NCI-H1092 treated with DMSO at 0.1 percent for 48 hours (cell line): ENCODE measurements around the gene DRAM2.
"Not testable (repeated sequence)": the region's sequence is repeated elsewhere in the genome, so short reads cannot be mapped to it uniquely, and the experiment has no call there.

Experiments
- DNase-seq: peaks from one replicate; lab custom pipeline; 2025; lab: John Stamatoyannopoulos, UW

The DRAM2 gene

DNA sequence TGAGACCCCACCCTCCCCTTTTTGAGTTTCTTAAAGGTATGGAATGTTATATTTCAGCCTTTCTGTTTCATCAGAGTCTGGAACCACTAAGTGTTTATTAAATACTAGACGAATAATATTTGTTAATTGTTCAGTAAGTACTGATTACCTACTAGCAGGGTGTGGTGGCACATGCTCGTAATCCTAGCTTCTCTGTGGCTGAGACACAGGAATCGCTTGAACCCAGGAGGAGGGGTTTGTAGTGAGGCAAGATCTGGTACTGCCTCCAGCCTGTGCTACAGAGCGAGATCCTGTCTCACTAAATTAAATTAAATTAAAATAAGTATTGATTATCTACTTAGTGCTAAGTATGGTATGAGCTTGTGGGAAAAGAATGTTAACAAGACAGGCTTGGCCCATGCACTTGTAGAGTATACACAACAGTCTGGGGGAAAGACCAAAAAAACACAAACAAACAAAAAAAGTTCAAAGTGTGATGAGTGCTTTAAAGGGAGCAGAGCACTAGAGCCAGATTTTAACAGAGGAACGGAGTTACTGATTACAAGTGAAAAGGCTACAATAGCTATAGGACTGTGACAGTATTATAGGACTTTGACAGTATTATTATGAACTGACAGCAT lies 2.6 kb upstream of the DRAM2 start:
- no peak for DNase-seq

DNA sequence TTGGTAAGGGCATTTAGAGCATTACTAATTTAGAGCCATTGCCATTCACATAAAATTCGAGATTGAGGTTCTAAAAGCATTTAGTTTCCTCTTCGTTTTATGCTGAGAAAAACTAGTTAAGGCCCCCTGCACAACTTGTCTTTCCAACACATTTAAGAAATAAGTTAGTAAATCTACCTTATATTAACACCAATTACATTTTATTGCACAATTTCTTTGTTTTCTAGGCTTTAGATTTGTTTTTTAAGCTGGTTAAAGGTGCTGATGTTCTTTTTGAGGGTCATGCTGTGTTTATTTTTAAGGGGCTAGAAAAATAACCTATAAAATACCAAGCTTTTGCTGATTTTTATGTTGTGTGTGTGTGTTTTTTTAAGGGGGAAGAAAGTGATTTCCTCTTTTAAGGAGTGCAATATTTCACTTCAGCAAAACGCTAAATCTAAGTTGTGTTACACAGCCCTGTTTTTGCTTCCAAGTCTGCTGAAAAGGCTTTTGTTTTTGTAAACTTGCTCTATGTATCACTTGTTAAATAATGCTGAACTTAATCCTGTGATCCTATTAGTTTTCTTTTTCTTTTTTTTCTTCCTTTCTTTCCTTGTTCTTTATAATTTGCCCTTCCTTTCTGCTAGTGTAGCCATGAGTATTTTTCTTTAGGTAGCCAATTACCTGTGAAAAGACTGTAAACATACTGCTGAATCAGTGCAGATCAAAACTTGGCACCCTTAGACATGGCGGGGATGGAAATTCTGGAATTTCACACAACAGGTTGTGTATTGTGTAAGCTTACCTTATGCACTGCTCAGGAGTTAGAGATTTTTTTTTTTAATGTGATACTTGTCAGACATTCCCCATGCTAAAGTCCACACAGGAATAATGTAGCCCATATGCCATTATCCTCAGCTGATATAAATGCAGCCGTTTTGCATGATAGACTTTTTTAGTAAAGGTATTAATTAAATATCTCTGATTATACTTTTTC lies 1.6 kb upstream of the DRAM2 start:
- DNase-seq: no peak

DNA sequence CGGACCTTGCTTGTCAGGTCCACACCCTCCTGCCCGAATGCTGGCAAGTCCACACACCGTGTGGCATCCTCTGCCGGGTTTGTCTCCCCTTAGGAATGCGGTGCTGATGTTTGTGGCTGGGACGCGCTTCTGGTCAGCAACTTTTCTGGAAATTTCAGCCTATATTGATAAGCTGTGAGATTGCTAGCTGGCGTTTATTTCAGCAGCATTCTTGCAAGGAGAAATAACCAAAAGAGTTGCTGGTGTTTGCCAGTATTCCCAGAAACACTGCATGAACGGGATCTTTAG lies 731 bp upstream of the DRAM2 start:
- DNase-seq: no peak

DNA sequence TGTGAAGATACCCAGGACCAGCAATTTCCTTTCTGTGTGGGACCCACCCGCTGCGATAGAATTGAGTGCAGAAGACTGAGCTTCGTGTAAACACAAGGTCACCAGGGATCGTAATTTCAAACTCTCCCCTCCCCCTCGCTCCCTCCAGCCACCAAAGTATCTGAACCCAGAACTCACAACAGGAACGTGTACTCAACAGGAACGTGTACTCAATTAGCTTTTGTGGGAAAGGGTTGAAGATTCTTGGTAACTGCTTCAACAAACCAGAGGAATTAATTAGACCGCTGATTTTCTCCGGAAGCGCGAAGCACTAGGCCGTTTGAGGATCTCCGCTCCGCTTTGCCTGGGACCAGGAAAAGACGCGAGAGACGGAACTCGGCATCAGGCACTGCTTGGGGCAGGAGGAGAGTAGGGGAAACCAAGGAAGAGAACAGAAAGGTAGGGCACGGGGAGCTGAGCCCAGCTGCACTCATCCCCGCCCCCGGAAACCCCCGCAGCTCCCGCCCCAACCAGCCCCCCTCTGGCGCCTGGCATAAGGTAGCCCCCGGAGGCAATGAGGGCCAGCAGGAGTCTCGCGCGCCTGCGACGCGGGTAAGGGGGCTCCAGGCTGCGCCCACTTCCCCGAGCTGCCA lies 453 bp downstream of the DRAM2 start:
- peak; percentile 88 for DNase-seq

DNA sequence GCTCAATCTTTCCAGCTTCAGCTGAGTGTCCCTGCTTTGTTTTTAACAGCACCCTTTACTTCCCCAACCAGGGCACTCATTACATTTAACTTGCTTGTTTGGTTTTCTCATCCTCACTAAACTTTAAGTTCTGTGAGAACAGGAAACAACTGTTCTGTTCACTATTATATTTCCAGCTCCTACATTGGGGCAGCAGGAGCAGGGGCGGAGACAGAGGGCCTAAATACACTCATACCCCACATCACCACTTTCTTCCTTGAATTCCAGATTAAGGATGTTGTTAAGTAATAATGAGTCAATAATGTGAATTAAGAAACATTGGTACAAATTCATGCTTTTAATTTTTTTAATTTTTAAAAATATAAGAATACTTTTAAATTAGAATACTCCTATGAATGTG lies 6.0 kb downstream of the DRAM2 start:
- DNase-seq: no peak

DNA sequence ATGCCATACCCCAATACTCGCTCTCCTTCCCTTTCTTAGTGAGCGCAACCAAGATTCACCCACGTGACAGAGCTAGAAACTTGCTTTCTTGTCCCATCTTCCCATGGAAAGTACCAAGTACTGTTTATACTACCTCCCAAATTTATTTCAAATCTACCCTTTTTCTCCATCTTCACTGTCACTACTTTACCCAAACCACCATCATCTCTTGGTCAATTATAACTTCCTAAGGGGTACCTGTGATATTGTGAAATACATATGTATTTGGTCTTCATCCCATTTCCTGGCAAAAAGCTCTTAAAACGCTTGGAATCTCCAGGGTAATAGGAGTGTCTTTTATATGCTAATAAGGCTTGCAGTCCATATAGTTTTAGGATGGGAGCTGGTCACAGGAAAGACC lies 8.2 kb downstream of the DRAM2 start:
- no peak for DNase-seq

DNA sequence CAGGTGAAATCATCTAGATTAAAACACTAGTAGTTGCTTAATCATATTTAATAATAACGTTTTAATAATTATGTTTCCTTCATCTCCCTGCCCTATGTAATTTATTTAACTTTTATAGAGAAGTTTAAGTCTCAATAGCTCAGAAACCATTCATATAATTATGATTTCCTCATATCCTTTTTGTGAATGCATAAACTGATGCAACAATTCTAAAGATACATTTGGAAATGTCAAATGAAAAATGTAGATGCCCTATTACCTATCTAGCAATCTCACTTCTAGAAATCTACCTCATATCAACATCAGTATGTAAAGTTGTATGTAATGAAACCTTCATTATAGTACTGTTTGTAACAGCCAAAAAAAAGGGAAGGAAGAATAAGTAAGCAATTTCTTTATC lies 10.5 kb downstream of the DRAM2 start:
- DNase-seq: no peak

DNA sequence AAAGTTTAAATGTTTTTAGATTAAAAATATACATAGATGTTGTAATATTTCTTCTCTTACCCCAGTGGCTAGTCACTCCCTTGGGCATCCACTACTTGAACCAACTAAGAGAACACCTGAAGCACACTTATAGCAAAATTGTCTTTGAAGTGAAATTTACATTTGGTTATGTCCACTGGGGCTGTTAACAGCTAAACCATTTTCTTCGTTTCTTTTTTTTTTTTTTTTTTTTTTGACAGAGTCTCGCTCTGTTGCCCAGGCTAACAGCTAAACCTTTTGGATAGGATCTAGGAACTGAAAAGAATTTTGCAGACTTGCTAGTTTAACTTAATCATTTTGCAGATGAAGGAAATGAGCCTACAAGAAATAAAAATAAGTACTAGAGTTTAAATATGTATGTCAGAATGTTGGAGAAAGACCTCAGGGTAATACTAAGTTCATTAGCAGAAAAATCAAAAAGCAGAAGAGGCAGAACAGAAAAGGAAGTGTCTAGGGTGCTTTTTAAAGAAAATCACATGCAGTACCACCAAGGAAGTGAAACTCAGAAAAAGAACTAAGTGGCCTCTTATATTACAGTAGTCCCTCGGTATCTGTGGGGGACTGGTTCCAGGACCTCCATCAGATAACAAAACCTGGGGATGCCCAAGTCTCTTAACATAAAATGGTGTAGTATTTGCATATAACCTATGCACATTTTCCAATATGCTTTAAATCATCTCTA lies 11.8 kb downstream of the DRAM2 start:
- no peak for DNase-seq

DNA sequence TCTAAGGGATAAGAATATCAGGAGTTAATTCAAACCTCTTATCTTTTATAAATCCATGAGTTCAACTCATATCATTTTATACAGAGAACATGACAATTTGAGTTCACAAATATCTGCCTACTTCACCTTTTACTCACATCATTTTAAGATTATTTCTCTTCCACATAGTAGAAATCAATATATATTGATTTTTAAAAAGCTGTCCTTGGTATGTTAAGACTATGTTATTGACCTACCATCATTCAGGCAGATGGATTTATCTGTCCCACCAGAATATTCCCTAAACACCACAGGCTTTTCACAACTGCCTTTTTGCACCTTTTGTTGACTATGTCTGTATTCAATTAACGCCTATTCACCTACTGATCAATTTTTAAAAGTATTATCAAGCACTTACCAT lies 13.5 kb downstream of the DRAM2 start:
- DNase-seq: no peak

DNA sequence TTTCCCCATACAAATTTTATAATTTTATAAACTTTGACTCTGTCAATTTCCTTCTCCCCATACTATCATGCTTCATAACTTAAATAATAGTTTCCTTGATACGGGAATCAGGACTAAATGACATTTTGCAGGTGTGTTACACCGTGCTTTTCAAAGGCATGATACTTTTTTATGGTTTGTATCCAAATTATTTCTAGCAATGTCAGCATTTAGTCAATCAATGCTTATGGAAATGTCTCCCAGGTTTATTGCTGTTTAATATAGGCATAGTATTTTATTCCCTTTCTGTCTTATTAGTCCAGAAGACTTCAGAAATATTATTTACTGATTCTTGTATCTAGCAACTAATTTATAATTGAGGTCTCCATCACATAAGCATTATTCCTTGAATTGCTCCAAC lies 23.4 kb downstream of the DRAM2 start:
- DNase-seq: no peak

DNA sequence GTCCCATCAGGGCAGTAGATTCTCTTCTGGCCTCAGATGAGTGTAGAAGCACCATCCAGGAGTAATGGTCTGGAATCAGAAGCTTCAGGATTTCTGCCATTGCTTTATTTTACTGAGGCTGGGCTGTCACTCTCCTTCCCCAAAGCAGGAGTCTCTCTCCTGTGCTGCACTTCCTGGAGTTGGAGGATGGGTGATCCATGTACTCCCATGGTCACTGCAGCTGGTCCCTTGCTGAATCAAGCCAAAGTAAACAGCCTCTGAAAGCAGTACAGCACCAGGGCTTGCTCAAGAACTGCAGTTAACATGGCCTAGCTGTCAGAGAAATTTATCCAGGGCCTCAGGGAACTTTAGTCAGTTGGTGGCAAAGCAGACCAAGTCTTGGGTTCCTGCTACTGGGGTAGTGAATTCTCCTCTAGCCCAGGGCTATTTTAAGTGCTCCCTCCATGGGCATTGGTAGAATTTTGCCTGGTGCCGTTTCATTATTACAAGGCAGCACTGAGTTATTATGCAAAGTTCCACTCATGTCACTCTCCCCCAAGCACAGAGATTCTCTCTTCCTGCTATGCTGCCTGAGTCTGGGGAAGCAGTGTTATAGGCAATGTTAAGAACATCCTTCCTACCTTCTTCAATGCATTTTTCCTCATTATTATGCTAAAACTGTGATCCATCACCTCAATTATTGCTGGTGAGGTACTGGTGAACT lies 29.5 kb downstream of the DRAM2 start:
- DNase-seq: peak; percentile 42

DNA sequence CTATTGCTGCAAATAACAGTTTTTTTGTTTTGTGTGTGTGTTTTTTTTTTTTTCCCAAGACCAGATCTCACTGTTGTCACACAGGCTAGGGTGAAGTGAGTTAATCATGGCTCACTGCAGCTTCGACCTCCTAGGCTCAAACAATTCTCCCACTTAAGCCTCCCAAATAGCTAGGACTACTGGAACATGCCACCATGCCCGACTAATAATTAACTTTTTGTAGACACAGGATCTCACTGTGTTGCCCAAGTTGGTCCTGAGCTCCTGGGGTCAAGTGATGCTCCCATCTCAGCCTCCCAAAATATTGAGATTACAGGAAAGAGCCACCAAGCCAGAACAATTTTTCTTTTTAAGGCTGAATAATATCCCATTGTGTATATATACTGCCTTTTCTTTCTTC lies 34.9 kb downstream of the DRAM2 start:
- no peak for DNase-seq

DNA sequence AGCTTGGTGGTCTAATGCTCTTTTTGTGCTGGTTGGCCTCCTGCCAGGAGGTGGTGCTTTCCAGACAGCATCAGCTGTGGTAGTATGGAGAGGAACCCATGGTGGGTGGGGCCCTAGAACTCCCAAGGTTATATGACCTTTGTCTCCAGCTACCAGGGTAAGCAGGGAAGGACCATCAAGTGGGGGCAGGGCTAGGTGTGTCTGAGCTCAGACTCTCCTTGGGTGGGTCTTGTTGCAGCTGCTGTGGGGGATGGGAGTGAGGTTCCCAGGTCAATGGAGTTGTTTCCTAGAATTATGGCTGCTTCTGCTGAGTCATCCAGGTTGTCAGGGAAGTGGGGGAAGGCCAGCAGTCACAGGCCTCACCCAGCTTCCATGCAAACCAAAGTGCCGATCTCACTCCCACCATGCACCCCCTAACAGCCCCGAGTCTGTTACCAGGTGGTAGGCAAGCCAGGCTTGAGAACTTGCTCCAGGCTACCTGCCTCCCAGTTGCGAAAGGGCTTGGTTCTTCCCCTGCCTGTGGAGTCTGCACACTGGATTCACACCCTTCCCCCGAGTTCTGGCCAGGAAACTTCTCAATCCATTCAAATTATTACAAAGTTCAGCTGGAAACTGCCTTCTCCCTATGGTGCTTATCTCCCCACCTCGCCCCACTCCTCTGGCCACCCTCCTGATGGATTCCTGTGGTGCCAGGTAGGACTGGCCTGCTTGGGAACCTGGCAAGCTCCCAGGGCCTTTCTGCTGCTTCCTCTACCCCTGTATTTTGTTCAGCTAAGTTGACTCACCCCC lies 37.8 kb downstream of the DRAM2 start:
- DNase-seq: no peak

DNA sequence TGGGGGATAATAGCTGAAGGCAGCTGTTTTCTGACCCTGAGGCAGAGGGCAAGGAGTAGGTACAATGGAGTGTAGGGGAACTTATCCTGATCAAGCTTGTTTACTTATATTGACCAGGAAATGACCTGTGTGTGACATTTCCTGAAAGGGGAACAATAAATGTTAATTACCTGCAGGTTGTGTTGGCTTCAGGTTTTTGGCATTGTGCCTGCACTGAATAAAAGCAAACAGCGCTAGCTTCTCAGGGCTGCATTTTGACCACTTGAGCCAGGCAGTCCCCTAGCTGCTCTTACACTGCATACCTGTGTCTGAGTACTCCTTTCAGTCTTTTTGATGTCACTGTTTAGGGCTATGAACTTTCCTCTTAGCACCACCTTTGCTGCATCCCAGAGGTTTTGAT lies 40.6 kb downstream of the DRAM2 start:
- DNase-seq: no peak

DNA sequence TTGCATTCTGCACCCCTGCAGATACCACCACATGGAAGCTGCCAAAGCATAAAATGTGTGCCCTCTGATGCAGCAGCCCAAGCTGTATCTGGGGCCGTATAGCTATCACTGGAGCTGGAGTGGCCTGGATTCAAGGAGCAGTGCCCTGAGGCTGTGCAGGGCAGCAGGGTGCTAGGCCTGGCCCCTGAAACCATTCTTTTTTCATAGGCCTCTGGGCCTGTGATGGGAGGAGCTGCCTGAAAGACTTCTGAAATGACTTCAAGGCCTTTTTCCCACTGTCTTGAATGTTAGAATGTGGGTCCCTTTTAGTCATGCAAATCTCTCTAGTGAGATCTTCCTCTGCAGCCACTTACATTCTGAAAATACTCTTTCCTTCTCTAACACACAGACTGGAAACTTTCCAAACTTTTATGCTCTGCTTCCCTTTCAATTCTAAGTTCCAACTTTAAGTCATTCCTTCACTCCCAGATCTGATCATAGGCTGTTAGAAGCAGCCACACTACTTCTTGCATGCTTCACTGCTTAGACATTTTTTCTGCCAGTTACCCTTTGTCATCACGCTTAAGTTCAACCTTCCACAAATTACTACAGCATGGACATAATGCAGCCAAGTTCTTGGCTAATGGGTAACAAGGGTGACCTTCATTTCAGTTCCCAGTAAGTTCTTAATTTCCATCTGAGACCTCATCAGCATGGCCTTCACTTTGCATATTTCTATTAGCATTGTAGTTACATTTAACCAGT lies 42.4 kb downstream of the DRAM2 start:
- no peak for DNase-seq

DNA sequence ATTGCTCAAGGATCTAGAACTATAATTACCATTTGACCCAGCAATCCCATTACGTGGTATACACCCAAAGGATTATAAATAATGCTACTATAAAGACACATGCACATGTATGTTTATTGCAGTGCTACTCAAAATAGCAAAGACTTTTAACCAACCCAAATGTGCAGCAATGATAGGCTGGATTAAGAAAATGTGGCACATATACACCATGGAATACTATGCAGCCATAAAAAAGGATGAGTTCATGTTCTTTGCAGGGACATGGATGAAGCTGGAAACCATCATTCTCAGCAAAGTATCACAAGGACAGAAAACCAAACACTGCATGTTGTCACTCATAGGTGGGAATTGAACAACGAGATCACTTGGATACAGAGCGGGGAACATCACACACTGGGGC lies 44.5 kb downstream of the DRAM2 start:
- not testable (repeated sequence) for DNase-seq

DNA sequence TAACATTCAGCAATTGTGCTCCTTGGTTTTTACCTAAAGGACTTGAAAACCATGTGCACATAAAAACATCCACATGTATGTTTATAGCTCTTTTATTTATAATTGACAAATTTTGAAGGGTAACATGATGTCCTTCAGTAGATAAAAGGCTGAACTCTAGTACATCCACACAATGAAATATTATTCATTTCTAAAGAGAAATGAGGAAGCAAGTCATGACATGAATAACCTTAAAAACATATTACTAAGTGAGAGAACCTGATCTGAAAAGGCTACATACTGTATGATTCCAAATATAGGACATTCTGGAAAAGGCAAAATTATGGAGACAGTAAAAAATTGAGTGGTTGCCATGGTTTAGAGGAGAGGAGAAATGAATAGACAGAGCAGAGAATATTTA lies 50.3 kb downstream of the DRAM2 start:
- no peak for DNase-seq

DNA sequence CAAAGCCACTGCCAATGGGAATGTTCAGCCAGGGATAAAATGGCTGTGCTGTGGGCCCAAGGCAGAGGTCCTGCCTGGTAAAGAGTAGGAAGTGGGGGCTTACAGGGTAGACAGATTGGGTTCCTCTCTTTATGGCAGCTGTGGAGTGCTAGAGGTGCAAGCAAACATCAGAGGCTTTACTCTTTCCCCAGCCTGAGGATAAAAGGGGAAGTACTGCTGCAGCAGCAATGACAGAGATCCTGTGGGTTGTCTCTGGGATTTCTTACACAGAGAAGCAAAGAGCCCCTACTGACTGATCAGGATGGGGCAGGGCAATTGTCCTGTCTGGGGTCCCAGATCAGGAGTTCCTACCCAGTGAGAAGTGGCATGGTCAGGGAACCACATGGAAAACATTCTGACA lies 54.2 kb downstream of the DRAM2 start:
- no peak for DNase-seq

DNA sequence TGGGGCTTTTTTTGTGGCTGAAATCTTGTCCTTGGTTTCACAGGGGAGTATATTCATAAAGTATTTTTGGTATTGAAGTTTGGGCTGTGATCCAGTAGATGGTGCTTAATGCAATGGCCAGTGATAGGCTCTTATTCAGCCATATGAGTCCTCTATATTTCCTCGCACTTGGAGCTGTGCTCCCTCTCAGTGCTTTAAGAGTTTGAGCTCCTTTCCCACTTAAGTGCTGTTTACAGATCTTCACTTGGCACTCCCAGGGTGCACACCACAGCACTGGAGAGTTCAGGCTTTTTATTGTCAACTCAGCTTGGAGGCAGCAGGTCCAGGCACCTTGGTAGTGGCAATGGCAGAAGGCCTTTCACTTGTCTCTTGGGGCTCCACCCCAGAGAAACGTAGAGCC lies 54.9 kb downstream of the DRAM2 start:
- no peak for DNase-seq

DNA sequence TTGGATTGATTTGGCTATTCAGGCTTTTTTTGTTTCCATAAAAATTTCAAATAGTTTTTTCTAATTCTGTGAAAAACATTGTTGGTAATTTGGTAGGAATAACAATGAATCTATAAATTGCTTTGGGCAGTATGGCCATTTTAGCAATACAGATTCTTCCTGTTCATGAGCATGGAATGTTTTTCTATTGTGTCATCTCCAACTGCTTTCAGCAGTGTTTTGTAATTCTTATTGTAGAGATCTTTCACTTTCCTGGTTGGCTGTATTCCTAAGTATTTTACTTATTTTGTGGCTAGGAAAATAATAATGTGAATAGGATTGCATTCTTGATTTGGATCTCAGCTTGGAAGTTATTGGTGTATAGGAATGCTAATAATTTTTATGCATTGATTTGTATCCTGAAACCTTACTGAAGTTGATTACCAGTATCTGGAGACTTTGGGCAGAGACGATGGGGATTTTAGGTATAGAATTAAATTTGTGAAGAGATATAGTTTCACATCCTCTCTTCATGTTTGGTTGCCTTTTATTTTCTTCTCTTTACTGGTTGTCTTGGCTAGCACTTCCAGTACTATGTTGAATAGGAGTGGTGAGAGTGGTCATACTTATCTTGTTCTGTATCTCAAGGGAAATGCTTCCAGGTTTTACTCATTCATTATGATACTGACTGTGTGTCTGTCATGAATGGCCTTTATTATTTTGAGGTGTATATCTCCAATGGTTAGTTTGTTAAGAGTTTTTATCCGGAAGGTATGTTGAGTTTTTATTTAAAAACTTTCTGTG lies 57.3 kb downstream of the DRAM2 start:
- DNase-seq: no peak
